Smooth muscle cell (in vitro differentiated cells): Measurements from ENCODE around the gene TSSC4. TPM values are rescaled to one million over a fixed set of nuclear protein-coding genes. Genes with fewer than 3 reads are reported as not detected.

Experiments used
- DNase-seq: peaks from one replicate; lab custom pipeline; 2025; ENCODE audit not compliant: unreplicated experiment; lab: John Stamatoyannopoulos, UW
- H2AFZ ChIP-seq: fragments of 200-600 bp; sonication (generic); 2 replicates; pipeline ENCODE4 v1.6.0; 2016; ENCODE audit warnings: antibody characterized with exemption, low read depth, mild to moderate bottlenecking
- H3F3A ChIP-seq: fragments of 200-600 bp; sonication (generic); 2 replicates; pipeline ENCODE4 v1.6.0; 2017; ENCODE audit warnings: antibody characterized with exemption, low read depth
- H3K27ac ChIP-seq: fragments of 200-600 bp; sonication (generic); 2 replicates; pipeline ENCODE4 v1.5.1; 2016; ENCODE audit warnings: low read depth, mild to moderate bottlenecking
- H3K27me3 ChIP-seq: fragments of 200-600 bp; sonication (generic); 2 replicates; pipeline ENCODE4 v1.6.1; 2016; ENCODE audit warnings: low read depth, mild to moderate bottlenecking
- H3K36me3 ChIP-seq: fragments of 200-600 bp; sonication (generic); 2 replicates; pipeline ENCODE4 v1.5.1; 2016; ENCODE audit warnings: low read depth
- H3K4me1 ChIP-seq: fragments of 200-600 bp; sonication (generic); 2 replicates; pipeline ENCODE4 v1.5.1; 2016; ENCODE audit warnings: low read depth
- H3K4me2 ChIP-seq: fragments of 200-600 bp; sonication (generic); 2 replicates; pipeline ENCODE4 v1.6.0; 2016; ENCODE audit warnings: mild to moderate bottlenecking
- H3K4me3 ChIP-seq: fragments of 200-600 bp; sonication (generic); 2 replicates; pipeline ENCODE4 v1.5.1; 2016; ENCODE audit warnings: mild to moderate bottlenecking
- H3K79me2 ChIP-seq: fragments of 200-600 bp; sonication (generic); 2 replicates; pipeline ENCODE4 v1.6.0; 2016; ENCODE audit warnings: low read depth, mild to moderate bottlenecking
- H3K9ac ChIP-seq: fragments of 200-600 bp; sonication (generic); 2 replicates; pipeline ENCODE4 v1.6.0; 2016; ENCODE audit warnings: low read depth
- H3K9me3 ChIP-seq: fragments of 200-600 bp; sonication (generic); replicated peaks from 2 replicates; pipeline ENCODE4 v1.5.1; 2016; ENCODE audit warnings: low read depth
- H4K20me1 ChIP-seq: fragments of 200-600 bp; sonication (generic); 2 replicates; pipeline ENCODE4 v1.6.0; 2016; ENCODE audit warnings: low read depth
- WGBS: methylation state at CpG from one replicate; pipeline ENCODE4 v1.1.7; 2016; ENCODE audit warnings: low lambda C conversion rate; 5-methylcytosine and 5-hydroxymethylcytosine counted together
- polyA plus RNA-seq: library from polyadenylated mRNA; unstranded; fragments of >200 nt; fragmentation: Nextera tagmentation; extraction: Ambion mirVana; gene quantifications from 2 replicates; pipeline ENCODE4 v1.2.1, GENCODE V29; 2016
- total RNA-seq: library from RNA; depleted of rRNA; stranded (reverse); fragments of >200 nt; gene quantifications from 2 replicates; pipeline ENCODE4 v1.2.3, GENCODE V29; 2014
- TF ChIP-seq, protein P1 (sequence below): fragments of 200-600 bp; sonication (generic); IDR thresholded peaks from 2 replicates; pipeline ENCODE4 v1.5.1; 2017; ENCODE audit warnings: borderline replicate concordance, mild to moderate bottlenecking, antibody characterized with exemption; ENCODE audit not compliant: insufficient read depth, poor library complexity, severe bottlenecking

TSSC4 gene
- total and polyA plus RNA-seq, 2 experiments from 2014 or later = 32.5 to 82.3 TPM

DNA sequence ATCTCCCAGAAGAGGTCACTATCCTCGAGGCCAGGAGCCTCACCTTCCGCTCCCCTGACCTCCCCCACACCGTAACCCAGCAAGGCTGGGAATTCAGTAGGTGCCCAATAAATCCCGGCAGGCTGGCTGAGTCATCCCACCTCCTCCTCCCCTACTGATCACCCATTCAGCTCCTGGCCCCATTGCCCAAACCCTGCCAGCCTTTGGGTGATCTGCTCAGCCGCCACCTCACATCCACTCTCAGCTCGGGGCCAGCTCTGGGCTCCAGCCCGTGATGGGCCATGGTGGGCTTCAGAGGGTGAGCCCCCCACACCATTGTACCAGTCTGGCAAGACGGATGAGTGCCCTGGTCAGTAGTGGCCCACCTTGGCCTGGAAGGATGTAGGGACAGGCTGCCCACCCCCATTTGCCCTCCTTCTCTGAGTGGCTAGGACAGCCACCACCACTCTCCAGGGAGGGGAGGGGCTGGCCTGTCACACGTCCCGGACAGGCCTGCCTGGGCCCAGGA lies 35.5 kb downstream of the TSSC4 start:
- Histone ChIP-seq H3K4me3 (no peak overlapping the region), H3F3A (no peaks in the 10 kb centered on the region), H3K9ac (no peak overlapping the region), H3K27me3 (peaks cover 36% of the 10 kb centered on the region), H2AFZ (no peak overlapping the region), H4K20me1 (no peaks in the 10 kb centered on the region), H3K4me2 (no peak overlapping the region), H3K9me3 (no peaks in the 10 kb centered on the region), H3K27ac (no peak overlapping the region), H3K36me3 (no peaks in the 10 kb centered on the region), H3K79me2 (no peaks in the 10 kb centered on the region), H3K4me1 (no peaks in the 10 kb centered on the region)
- no peak for DNase-seq
- WGBS = 74% methylated on average over 10 of the region's 10 CpGs
- TF ChIP-seq, protein P1, sequence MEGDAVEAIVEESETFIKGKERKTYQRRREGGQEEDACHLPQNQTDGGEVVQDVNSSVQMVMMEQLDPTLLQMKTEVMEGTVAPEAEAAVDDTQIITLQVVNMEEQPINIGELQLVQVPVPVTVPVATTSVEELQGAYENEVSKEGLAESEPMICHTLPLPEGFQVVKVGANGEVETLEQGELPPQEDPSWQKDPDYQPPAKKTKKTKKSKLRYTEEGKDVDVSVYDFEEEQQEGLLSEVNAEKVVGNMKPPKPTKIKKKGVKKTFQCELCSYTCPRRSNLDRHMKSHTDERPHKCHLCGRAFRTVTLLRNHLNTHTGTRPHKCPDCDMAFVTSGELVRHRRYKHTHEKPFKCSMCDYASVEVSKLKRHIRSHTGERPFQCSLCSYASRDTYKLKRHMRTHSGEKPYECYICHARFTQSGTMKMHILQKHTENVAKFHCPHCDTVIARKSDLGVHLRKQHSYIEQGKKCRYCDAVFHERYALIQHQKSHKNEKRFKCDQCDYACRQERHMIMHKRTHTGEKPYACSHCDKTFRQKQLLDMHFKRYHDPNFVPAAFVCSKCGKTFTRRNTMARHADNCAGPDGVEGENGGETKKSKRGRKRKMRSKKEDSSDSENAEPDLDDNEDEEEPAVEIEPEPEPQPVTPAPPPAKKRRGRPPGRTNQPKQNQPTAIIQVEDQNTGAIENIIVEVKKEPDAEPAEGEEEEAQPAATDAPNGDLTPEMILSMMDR = no peak

DNA sequence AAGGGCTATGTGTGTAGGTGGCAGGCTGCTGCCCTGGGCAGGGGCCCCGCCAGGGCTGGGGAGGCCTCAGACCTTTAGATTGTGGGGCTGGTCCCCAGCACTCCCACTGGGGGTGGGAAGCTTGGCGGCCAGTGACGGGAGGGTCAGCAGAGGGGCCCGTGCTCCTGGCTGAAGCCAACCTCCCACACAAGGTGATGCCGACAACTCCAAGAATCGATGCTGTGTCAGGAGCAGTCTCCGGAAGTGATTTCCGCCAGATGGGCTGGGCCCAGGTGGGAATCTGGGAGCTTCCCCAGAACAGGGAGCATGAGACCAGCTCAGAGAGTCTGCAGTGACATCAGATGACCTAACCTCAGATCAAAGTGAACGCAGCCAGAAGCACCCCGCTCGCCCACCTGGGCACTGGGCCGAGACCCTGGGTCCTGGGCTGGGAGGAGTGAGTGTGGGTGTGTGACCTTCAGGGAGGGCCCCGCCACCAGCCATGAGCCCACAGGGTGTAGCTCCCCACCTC lies 36.0 kb downstream of the TSSC4 start:
- Histone ChIP-seq H2AFZ (no peak overlapping the region), H3K9ac (no peak overlapping the region), H4K20me1 (no peaks in the 10 kb centered on the region), H3K4me3 (no peak overlapping the region), H3K27ac (no peak overlapping the region), H3K36me3 (no peaks in the 10 kb centered on the region), H3K4me2 (no peak overlapping the region), H3K9me3 (no peaks in the 10 kb centered on the region), H3K79me2 (no peaks in the 10 kb centered on the region), H3F3A (no peaks in the 10 kb centered on the region), H3K27me3 (peaks cover 41% of the 10 kb centered on the region), H3K4me1 (no peaks in the 10 kb centered on the region)
- DNase-seq = no peak
- 88% methylated on average over 12 of the region's 13 CpGs for WGBS
- TF ChIP-seq, protein P1 = no peak

DNA sequence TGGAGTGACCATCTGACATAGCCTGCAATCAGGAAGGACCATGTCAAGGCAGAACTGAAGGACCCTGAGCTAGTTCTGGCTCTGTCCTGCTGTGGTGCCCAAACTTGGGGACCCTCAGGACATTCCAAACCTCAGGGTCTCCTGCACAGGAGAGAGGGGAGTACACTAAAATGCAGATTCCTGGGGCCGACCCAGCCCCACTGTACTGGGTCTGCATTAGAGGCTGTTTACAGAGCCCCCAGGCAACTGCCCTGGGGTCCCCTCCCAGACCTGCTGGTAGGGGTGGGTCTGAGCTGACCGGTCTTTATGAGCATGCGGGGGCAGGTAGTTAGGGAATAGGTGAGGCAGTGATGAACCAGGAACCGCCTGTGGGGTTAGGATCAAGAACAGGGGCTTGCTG lies 37.0 kb downstream of the TSSC4 start:
- H3K4me2 ChIP-seq = no peak overlapping the region
- no peak overlapping the region for H3K27ac ChIP-seq
- H4K20me1 ChIP-seq = no peaks in the 10 kb centered on the region
- no peaks in the 10 kb centered on the region for H3K79me2 ChIP-seq
- no peak for DNase-seq
- H3K36me3 ChIP-seq = no peaks in the 10 kb centered on the region
- WGBS = 83% methylated on average over 4 of the region's 4 CpGs
- H3K9ac ChIP-seq = no peak overlapping the region
- no peaks in the 10 kb centered on the region for H3K9me3 ChIP-seq
- H3F3A ChIP-seq = no peaks in the 10 kb centered on the region
- TF ChIP-seq, protein P1 = no peak
- H2AFZ ChIP-seq = no peak overlapping the region
- no peaks in the 10 kb centered on the region for H3K4me1 ChIP-seq
- H3K4me3 ChIP-seq = no peak overlapping the region
- peaks cover 50% of the 10 kb centered on the region for H3K27me3 ChIP-seq

DNA sequence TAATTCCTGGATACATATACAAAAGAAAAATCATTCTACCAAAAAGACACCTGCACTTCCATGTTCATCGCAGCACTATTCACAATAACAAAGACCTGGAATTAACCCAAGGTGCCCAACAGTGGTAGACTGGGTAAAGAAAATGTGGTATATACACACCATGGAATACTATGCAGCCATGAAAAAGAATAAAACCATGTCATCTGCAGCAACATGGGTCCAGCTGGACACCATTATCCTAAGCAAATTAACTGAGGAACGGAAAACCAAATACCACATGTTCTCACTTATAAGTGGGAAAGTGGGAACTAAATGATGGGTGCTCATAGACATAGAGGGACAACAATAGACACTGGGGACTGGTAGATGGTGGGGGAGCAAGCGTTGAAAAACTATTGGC lies 39.3 kb downstream of the TSSC4 start:
- no peaks in the 10 kb centered on the region for H3K36me3 ChIP-seq
- TF ChIP-seq, protein P1 = no peak
- 96% methylated on average over 3 of the region's 3 CpGs for WGBS
- no peak overlapping the region for H3K27ac ChIP-seq
- no peak overlapping the region for H2AFZ ChIP-seq
- H3F3A ChIP-seq = no peaks in the 10 kb centered on the region
- H3K79me2 ChIP-seq = no peaks in the 10 kb centered on the region
- H3K27me3 ChIP-seq = peaks cover 69% of the 10 kb centered on the region
- H3K4me3 ChIP-seq = no peak overlapping the region
- no peak overlapping the region for H3K4me2 ChIP-seq
- H3K9ac ChIP-seq = no peak overlapping the region
- H3K4me1 ChIP-seq = no peaks in the 10 kb centered on the region
- H4K20me1 ChIP-seq = no peaks in the 10 kb centered on the region
- DNase-seq = no peak
- no peaks in the 10 kb centered on the region for H3K9me3 ChIP-seq
